GM18873 (cell line): Measurements from ENCODE around the gene DLG2.

Experiments
- ATAC-seq: cut with Tn5 transposase; IDR thresholded peaks from one replicate; pipeline ENCODE4 v1.9.1; 2021; ENCODE audit warnings: mild to moderate bottlenecking, moderate library complexity, moderate number of reproducible peaks; ENCODE audit not compliant: unreplicated experiment, low FRiP score

The DLG2 gene

DNA sequence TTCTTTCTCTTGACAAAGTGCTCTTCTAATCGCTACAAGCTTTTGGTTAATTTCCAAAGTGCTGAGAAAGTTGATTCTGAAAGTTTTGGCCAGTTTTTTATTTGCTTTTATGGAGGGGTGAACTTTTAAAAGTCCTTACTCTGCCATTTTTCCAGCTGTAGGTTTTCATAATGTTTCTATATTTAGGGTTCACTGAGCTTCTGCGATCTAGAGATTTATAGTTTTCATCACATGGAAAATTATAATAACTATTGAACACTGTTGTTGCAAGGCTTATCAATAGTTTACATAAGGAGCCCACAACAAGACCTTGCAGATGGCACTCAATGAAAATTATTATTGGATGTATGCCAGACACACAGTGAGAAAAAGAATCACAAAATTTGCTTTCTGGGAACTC, 55.1 kb downstream of the DLG2 start:
- ATAC-seq, result no peak

DNA sequence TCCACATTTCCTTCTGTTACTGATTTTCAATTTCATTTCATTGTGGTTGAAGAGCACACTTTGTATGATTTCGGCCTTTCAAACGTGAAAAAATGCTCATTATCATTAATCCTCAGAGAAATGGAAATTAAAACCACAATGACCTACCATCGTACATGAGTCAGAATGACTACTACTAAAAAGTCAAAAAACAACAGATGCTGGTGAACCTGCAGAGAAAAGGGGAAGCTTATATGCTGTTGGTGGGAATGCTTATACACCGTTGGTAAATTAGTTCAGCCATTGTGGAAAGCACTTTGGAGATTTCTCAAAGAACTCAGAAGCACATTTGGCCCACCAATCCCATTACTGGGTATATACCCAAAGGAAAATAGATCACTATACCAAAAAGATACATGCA, 57.6 kb downstream of the DLG2 start:
- no peak for ATAC-seq

DNA sequence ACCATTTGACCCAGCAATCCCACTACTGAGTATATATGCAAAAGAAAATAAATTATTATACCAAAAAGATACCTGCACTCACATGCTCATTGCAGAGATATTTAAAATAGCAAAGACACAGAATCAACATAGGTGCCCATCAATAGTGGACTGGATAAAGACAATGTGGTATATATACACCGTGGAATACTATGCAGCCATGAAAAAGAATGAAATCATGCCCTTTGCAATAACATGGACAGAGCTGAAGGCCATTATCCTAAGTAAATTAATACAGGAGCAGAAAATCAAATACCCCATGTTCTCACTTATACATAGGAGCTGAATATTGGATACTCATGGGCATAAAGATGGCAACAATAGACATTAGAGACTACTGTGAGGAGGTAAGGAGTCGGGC, 68.7 kb downstream of the DLG2 start:
- no peak for ATAC-seq

DNA sequence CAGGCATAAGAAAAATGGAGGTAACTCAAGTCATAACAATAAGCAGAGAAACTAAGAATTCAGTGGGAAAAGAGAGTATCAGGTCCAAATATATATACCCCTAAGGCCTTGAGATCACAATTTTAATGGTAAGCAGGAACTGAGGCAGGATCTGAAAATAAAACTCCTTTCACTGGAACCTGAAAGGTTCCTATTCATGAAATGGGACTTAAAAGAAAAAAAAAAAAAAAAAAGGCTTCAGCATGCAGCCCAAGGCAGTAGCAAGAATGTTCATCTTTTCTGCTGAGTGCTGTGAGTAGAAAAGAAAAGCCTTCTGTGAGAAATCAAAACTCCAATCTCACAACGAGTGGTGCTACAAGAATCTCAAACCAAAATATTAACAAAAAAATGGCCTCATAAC, 75.3 kb downstream of the DLG2 start:
- no peak for ATAC-seq

DNA sequence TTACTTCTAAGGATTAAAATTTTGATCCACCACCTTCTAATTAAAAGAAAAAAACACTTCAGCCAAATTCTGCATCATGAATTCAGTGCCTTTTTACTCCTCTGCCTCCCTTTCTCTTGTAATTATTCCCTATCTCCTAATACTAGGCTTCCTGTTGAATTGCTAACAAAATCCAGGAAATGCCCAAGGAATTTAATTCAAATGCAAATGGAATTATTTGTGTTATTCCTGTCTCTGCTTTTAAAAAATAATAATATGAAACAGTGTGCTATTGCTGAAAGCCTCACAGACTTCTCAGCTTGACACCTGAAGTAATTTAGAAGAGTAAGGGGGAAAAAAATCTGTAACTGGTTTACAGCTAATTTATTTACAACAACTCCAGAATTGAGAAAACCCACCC, 85.5 kb downstream of the DLG2 start:
- ATAC-seq, result no peak

DNA sequence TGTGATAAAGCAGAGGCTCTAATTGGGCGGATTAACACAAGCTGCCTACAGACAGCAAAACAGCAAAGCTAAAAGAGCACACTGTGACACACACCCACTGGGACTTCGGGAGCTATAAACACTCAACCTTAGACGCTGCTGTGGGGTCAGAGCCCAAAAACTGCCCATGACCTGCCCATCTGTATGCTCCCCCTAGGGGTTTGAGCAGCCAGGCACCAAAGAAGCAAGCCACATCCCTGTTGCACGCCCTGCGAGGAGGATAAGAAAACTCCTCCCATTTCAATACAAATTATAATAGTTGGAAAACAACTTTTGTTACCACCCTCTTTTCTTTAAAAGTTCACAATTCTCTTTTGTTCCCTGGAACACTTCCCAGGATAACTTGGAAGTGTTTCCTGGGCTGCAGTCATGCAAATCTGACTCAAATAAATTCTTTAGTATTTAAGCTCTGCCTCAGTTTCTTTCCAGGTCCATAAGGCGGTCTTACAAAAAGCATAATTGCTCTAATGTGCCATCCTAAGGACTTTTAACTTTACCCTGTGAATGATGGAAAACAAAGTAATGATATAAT, 86.4 kb downstream of the DLG2 start:
- ATAC-seq, result no peak

DNA sequence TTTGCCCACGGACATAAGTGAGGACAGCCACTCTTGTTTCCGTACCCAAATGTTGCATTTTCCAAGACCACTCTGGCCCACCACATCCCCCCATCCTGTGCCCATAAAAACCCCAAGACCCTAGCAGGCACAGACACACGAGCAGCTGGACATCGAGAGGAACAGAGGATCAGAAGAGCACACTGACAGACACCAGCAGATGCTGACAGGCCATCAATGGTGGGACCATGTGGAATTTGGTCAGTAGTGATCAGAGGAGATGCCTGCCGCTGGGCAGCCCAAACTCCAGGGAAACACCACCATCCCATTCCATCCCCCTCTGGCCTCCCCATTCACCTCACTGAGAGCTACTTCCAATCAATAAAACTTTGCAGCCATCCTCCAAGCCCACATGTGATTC, 87.0 kb downstream of the DLG2 start:
- ATAC-seq, result no peak

DNA sequence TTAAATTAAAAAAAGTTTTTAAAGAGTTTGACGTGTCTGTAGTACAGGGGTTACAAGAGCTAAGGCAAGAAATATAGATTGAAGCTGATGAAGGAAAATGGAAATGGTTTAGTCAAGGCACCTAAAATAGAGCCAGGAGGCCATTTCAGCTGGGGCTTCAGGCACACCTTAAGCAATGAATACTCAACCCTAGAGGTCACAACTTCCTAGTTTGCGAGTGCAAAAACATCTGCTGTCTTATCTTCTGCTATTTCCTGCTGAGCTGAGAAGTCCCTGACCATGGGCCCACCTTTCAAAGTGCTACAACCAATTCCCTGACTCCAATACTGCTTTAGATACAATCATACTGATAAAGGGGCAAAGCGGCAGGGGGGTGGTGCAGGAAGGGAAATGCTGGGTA, 87.4 kb downstream of the DLG2 start:
- no peak for ATAC-seq

DNA sequence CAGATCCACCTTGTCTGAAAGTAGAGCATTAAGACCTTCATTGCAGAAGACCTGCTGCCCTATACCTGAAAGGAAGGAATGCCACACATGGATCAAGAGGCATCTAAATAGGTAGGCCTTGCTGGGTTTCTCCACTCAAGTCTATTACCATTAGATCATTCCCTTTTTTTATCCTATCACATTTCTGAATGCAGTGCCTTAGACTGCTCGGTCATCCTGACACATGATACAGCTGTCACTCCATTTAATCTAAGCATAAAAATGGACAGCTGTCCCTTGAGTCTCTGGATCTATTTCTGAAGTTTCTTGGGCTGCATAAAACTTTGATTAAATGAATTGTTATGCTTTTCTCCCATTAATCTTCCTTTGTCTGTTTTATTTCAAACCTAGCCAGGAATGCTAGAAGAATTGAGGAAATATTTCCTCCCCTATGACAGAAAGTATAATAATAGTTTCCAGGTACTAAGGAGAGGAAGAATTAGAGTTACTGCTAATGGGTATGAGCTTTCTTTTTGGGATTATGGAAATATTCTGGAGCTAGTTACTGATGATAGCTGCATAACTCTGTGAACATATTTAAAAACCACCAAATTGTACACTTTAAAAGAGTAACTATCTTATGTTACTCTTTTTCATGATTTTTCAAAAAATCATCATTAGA, 88.0 kb downstream of the DLG2 start:
- ATAC-seq, result no peak

DNA sequence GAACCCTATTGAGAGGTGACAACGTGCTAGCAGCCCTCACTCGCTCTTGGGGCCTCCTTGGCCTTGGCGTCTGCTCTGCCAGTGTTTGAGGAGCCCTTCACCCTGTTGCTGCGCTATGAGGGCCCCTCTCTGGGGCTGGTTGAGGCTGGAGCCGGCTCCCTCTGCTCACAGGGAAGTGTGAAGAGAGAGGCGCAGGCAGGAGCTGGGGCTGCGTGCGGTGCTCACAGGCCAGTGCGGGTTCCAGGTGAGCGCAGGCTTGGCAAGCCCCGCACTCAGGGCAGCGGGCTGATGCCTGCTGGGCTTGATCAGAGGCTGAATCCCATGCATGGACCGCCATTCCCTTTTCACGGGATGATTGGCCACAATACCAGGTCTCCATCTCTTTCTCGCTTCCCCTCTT, 90.7 kb downstream of the DLG2 start:
- no peak for ATAC-seq

DNA sequence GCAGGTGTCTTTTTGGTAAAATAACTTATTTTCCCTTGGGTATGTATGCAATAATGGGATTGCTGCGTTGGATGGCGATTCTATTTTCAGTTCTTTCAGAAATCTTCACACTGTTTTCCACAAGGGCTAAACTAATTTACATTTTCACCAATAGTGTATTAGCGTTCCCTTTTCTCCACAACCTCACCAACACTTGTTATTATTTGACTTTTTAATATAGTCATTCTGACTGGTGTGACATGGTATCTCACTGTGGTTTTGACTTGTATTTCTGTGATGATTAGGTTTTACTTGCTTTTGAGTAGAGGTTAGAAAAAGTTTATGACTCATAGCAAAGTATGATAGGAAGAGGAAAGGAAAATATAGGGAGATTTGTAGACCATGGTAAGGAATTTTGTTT, 92.3 kb downstream of the DLG2 start:
- ATAC-seq, result no peak

DNA sequence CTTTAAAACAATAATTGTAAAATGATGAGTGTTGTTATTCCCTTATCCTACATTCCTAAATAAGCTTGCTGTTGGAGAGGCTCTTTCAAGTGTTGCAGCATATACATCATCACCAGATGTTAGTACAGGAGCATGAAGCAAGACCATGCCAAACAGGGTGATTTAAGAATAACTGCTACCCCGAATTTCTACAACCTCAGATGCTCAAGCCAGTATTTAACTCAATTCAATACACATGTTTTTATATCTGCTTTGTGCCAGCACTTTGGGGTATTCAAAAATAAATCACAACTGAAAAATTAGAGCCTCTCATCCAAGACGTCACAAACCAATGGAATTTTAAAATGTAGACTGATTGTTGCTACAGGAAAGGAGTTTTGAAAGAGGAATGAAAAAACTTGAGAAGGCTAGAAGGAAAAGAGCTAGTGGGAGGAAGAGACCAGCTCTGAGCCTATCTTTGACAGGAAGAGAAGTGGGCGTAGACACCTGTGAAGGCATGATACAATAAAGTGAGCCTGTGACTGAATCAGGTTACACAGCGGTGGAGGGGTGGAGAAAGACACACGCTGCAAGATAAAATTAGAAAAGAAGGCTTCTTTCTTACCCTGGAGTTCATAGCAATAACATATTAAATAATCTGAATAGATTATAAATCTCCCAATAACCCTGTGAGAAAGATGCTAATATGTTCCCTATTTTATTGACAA, 95.8 kb downstream of the DLG2 start:
- no peak for ATAC-seq

DNA sequence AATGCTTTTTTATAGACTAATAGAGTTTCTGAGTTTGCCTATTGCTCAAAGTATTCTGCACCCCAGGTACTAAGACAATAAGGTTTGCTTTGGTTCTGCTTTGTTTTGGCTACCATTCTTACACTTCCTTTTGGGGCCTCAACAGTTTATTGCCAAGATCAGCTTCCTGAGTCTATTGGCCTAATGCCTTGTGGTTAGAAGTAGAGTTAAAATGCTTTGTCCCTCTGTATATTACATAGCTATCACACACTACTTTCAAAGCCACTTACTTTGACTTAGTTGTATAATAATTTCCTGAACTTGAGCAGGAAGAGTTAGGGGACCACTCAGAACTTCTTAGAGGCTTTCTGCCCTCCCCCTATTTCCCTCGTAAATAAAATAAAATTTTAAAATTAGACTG, 96.5 kb downstream of the DLG2 start:
- ATAC-seq, result no peak

DNA sequence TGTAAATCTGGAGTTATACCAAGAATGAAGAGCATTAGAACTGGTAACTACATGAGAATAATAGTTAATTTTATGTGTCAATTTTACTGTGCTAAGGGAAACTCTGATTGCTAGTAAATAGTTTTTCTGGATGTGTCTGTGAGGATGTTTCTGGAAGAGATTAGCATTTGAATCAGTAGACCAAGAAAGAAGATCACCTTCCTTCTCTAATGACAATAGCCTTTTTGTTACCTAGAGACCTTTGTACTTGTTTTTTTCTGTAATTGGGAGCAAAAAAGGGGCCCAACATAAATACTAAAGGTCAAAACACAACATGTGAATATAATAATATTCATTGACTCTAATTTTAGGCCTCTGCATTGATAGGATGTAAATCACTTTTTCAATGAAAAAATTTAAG, 100.6 kb downstream of the DLG2 start:
- no peak for ATAC-seq

DNA sequence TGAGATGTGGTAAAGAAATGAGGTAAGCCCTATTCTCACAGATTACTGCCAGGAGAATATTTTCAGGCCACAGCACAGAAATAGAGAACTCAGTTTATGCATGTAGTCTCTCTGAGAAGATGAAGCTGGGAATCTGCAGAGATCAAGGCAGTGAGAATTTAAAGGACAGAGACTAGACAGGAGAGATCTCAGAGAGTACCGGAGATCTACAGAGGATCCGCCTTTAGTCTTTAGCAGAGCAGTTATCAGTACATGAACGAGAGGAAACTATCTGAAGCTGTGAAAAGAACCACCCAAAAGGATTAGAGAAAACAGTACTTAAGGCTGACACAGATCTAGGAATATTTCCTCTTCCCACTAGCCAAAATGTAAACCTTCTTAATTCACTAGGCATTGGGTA, 101.5 kb downstream of the DLG2 start:
- ATAC-seq, result no peak

DNA sequence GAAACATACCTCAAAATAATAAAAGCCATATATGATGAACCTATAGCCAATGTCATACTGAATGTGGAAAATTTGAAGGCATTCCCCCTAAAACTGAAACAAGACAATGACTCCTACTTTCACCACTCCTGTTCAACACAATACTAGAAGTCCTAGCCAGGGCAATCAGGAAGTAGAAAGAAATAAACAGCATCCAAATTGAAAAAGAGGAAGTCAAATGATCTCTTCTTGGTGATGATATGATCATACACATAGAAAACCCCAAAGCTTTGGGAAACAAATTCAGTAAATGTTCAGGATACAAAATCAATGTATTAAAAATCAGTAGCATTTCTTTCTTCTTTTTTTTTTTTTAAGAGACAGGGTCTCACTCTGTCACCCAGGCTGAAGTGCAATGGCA, 109.9 kb downstream of the DLG2 start:
- ATAC-seq, result no peak

DNA sequence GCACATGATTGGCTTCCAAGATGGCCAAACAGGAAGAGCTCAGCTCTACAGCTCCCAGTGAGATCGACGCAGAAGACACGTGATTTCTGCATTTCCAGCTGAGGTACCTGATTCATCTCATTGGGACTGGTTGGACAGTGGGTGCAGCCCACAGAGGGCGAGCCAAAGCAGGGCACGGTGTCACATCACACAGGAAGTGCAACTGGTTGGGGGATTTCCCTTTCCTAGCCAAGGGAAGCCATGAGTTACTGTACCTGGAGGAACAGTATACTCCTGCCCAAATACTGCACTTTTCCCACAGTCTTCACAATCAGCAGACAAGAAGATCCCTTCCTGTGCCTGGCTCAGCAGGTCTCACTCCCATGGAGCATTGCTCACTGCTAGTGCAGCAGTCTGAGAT, 131.2 kb downstream of the DLG2 start:
- no peak for ATAC-seq

DNA sequence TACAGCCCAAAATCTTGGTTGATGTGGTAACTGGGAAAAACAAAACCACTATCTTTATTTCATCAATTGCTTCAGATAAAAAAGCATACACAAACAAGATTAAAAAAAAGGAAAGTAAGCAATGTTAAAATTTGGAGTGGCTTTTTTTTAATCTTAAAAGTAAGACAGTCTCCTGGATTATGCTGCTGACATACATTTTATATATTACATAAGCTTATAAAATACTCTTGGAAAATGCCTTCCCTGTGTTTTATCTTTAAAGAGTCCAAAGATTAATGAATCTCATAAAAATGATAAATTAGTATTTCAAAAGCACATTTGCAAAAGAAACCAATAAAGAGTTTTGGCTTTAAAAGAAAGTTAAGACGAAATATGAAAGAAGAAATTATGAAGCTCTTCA, 132.7 kb downstream of the DLG2 start:
- no peak for ATAC-seq

DNA sequence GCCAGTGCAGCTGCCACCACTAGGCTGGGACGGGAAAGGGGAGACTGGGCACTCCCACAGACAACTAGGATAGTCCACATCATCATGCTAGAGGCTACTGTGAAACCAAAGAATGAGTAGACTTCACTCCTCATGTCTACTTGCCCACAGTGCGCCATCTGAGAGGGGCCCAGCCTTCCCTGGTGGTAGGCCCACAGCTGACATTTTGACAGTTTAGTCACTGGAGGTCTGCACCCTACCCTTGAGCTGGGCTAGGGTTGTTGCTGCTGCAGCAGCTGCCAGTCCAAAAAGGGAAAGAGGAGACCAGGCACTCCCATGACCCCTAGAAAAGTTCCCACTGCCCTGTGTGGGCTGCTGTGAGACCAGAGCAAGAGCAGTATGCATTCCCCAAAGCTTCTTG, 141.2 kb downstream of the DLG2 start:
- no peak for ATAC-seq

DNA sequence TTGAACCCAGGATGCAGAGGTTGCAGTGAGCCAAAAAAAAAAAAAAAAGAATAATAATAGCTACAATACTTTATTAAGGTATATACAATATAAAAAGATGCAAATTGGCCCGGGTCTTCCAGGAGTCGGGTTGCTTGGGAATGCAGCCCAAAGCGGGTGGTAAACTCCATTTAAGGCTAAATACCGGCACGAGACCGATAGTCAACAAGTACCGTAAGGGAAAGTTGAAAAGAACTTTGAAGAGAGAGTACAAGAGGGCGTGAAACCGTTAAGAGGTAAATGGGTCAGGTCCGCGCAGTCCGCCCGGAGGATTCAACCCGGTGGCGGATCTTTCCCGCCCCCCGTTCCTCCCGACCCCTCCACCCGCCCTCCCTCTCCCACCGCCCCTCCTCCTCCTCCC, 143.3 kb downstream of the DLG2 start:
- no peak for ATAC-seq

DNA sequence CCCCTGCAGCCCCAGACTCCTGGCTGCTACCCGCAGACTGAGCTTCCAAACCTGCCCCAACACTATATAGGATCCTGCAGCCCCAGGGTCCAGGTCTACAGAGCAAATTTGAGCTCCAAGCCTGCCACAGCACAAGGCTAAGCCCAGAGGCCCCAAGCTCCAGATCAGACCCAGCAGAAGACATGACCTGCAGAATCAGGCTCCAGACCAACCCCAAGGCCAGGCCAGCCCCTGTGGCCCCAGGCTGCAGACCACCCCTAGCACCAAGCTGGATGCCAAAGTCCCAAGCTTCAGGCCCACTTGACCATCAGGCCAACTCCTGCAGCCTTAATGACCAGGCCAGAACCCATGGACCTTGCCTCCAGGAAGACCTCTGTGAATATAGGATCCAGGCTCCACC, 145.3 kb downstream of the DLG2 start:
- no peak for ATAC-seq
